COR-L47 (cell line): ENCODE measurements around the gene AKAP8.
"Not testable (repeated sequence)": the region's sequence is repeated elsewhere in the genome, so short reads cannot be mapped to it uniquely, and the experiment has no call there.

Experiments
- DNase-seq: peaks from one replicate; lab custom pipeline; 2025; lab: John Stamatoyannopoulos, UW

The AKAP8 gene

GRCh38 chr19:15404097-15404779 lies 24.7 kb upstream of the AKAP8 start:
- DNase-seq: no peak

- DNase-seq: no peak
These were observed 23.6 kb upstream of the AKAP8 start for GRCh38 chr19:15403151-15403531.

- DNase-seq: no peak
These were observed 23.0 kb upstream of the AKAP8 start for GRCh38 chr19:15402411-15403150.

- DNase-seq: no peak
These were observed 21.8 kb upstream of the AKAP8 start for GRCh38 chr19:15401397-15401710.

GRCh38 chr19:15400521-15401396 lies 21.2 kb upstream of the AKAP8 start:
- DNase-seq: no peak

GRCh38 chr19:15399635-15400034 lies 20.0 kb upstream of the AKAP8 start:
- DNase-seq: no peak

GRCh38 chr19:15399234-15399515 lies 19.6 kb upstream of the AKAP8 start:
- DNase-seq: no peak

GRCh38 chr19:15398501-15399233 lies 19.1 kb upstream of the AKAP8 start:
- no peak for DNase-seq

- no peak for DNase-seq
These were observed 18.2 kb upstream of the AKAP8 start for GRCh38 chr19:15397782-15398181.

- no peak for DNase-seq
These were observed 17.6 kb upstream of the AKAP8 start for GRCh38 chr19:15397236-15397635.

GRCh38 chr19:15396436-15396835 lies 16.8 kb upstream of the AKAP8 start:
- DNase-seq: no peak

GRCh38 chr19:15395251-15395650 lies 15.7 kb upstream of the AKAP8 start:
- not testable (repeated sequence) for DNase-seq

- no peak for DNase-seq
These were observed 14.8 kb upstream of the AKAP8 start for GRCh38 chr19:15394426-15394825.

- no peak for DNase-seq
These were observed 14.4 kb upstream of the AKAP8 start for GRCh38 chr19:15393963-15394362.

GRCh38 chr19:15390814-15391213 lies 11.2 kb upstream of the AKAP8 start:
- no peak for DNase-seq

GRCh38 chr19:15381864-15382263 lies 2.3 kb upstream of the AKAP8 start:
- no peak for DNase-seq

- DNase-seq: no peak
These were observed 1.8 kb upstream of the AKAP8 start for GRCh38 chr19:15381429-15381828.

GRCh38 chr19:15379999-15380647 lies 536 bp upstream of the AKAP8 start:
- peak; percentile 43 for DNase-seq

GRCh38 chr19:15378534-15379082 lies 979 bp downstream of the AKAP8 start:
- DNase-seq: peak; percentile 17

GRCh38 chr19:15374796-15375440 lies 4.7 kb downstream of the AKAP8 start:
- no peak for DNase-seq

- no peak for DNase-seq
These were observed 5.4 kb downstream of the AKAP8 start for GRCh38 chr19:15374105-15374651.
